Activated CD8-positive, alpha-beta memory T cell treated with anti-CD3 and anti-CD28 coated beads for 36 hours (primary cell): Measurements from ENCODE around the gene DPEP2NB. TPM values are rescaled to one million over a fixed set of nuclear protein-coding genes. Genes with fewer than 3 reads are reported as not detected.
"Not testable (repeated sequence)": the region's sequence is repeated elsewhere in the genome, so short reads cannot be mapped to it uniquely, and the experiment has no call there.

Experiments used
- CTCF ChIA-PET: fragments of 350-600 bp; sonication (Branson Sonifier 250); formaldehyde crosslinking; loops from one replicate; lab custom pipeline; 2021; ENCODE audit warnings: antibody characterized with exemption; lab: Charles Lee
- POLR2A ChIA-PET: fragments of 350-600 bp; sonication (Branson Sonifier 250); formaldehyde crosslinking; loops from one replicate; lab custom pipeline; 2021; ENCODE audit warnings: antibody characterized with exemption; lab: Charles Lee
- total RNA-seq, 2 experiments: library from RNA; stranded (reverse); gene quantifications; one replicate each; pipeline ENCODE4 v1.2.3, GENCODE V29; 2021

Gene DPEP2NB
- not detected for total RNA-seq

- CTCF ChIA-PET: interaction anchor here (0.6 to 2.8 kb wide), 3 partner anchors 10 to 25 kb away, joined by 3 to 9 read pairs (median 3); no protein-coding TSS in a partner anchor
- POLR2A ChIA-PET: no interaction called here
Observed at GRCh38 chr16:68015681-68016080, at the start of gene DPEP2NB. Gene DPEP2NB, minus strand, starts transcription at chr16:68015911. Its CDS starts 141 bp downstream, at chr16:68015770.

GRCh38 chr16:68064791-68065365, 49.2 kb upstream of the DPEP2NB start:
- ChIA-PET POLR2A (interaction anchor here (0.6 to 0.7 kb wide), 3 partner anchors 102 to 179 kb away, joined by 3 to 7 read pairs (median 5); no protein-coding TSS in a partner anchor), CTCF (interaction anchor here (0.6 to 2.9 kb wide), 12 partner anchors 9 to 1207 kb away, joined by 3 to 14 read pairs (median 4); partner anchors contain the start of genes C16orf86, DDX28 and DUS2)

DNA sequence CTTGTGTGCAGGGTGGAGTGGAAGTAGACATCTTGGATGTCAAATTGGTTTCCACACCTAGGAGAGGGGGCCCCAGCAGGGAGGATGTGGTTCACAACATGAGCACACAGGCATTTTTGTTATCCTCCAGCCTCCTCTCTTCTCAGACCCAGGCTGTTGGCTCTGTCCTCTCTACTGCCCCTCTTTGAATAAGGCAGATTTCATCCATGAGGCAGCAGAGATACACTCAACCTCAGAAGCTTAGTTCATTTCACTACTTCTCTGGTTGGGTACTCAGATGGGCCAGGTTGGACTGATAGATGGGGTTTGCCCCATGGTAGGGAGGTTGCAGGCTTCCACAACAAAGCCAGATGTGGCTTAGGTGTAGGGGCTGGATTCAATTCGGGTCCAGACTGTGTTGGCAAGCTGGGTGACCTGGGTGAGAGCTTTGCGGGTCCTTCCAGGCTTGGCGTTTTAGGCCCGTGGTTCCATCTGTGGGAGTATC, 47.2 kb upstream of the DPEP2NB start:
- CTCF ChIA-PET: interaction anchor here (0.5 to 2.9 kb wide), 9 partner anchors 8 to 179 kb away, joined by 3 to 14 read pairs (median 3); partner anchors contain the start of gene NRN1L

DNA sequence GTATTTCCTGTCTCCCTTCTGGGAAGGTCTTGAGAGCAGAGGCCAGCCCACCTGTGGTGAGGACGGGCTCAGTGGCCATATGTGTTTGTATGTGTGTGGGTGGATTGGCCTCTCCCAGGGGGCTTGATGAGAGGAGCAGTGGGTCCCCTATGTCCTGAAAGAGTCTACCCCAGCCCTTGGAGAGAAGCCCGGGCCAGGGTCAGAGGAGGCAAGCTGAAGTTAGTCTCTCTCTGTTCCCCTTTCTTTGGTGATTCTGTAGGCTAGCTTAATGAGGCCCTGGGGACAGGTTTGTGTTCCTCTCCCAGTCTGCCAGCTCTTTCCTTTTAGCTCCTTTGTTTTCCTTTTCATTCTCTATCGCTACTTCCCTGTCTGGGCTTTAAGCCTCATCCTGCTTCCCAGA, 45.7 kb upstream of the DPEP2NB start:
- ChIA-PET POLR2A (interaction anchor here (0.9 kb wide), 1 partner anchor 9 kb away, joined by 3 read pairs; no protein-coding TSS in a partner anchor), CTCF (interaction anchor here (1.2 to 1.6 kb wide), 3 partner anchors 21 to 176 kb away, joined by 3 to 4 read pairs (median 4); partner anchors contain the start of gene NFATC3)

More for the DNA sequence above, 47.2 kb upstream of the DPEP2NB start:
- POLR2A ChIA-PET: interaction anchor here (0.6 to 0.7 kb wide), 2 partner anchors 17 to 486 kb away, joined by 4 to 5 read pairs; no protein-coding TSS in a partner anchor

DNA sequence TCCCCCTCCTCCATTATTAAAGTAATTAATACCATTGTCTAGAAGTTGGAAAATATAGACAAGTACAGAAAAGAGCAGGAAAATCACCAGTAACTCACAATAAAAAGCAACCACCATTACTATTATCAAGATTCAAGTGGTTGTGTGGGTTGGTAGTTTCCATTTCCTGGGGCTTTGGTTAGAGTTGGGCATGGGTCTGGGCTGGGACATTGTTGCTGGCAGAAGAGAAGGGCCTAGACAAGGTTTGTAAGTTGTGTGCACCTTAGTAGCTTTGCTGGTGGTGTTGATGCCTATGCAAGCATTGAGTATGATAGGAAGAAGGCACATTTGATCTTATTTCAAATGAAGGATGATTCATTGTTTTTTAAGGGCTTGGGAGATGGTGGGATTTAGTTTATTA, 44.1 kb upstream of the DPEP2NB start:
- ChIA-PET POLR2A (no interaction called here), CTCF (no interaction called here)

DNA sequence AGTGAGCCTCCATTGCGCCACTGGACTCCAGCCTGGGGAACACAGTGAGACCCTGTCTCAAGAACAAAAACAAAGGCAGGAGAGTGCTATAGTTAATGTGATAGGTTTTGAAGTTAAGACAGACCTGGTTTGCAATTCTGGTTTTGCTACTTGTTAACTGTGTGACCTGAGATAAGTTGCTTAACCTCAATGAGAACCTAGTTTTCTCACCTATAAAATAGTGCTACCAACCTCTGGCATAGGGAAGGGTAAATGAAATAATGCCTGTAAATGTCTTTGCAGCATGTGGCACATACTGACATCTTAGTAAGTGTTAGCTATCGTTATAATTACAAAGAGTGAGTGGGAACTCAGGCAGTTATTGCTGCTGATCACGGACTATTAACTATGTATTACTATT, 39.7 kb upstream of the DPEP2NB start:
- CTCF ChIA-PET: no interaction called here
- POLR2A ChIA-PET: no interaction called here

GRCh38 chr16:68049449-68049848, 33.7 kb upstream of the DPEP2NB start:
- POLR2A ChIA-PET: no interaction called here
- CTCF ChIA-PET: no interaction called here

- CTCF ChIA-PET: interaction anchor here (1.3 kb wide), 1 partner anchor 231 kb away, joined by 3 read pairs; no protein-coding TSS in a partner anchor
- POLR2A ChIA-PET: no interaction called here
Observed at GRCh38 chr16:68047987-68048386, 32.3 kb upstream of the DPEP2NB start.

GRCh38 chr16:68046106-68046505, 30.4 kb upstream of the DPEP2NB start:
- ChIA-PET CTCF (interaction anchor here (0.7 to 1.0 kb wide), 2 partner anchors 17 to 156 kb away, joined by 3 read pairs; no protein-coding TSS in a partner anchor), POLR2A (no interaction called here)

- ChIA-PET CTCF (interaction anchor here (0.7 to 1.6 kb wide), 2 partner anchors 40 to 760 kb away, joined by 5 to 6 read pairs; no protein-coding TSS in a partner anchor), POLR2A (no interaction called here)
Observed at GRCh38 chr16:68041783-68042182, 26.1 kb upstream of the DPEP2NB start.

DNA sequence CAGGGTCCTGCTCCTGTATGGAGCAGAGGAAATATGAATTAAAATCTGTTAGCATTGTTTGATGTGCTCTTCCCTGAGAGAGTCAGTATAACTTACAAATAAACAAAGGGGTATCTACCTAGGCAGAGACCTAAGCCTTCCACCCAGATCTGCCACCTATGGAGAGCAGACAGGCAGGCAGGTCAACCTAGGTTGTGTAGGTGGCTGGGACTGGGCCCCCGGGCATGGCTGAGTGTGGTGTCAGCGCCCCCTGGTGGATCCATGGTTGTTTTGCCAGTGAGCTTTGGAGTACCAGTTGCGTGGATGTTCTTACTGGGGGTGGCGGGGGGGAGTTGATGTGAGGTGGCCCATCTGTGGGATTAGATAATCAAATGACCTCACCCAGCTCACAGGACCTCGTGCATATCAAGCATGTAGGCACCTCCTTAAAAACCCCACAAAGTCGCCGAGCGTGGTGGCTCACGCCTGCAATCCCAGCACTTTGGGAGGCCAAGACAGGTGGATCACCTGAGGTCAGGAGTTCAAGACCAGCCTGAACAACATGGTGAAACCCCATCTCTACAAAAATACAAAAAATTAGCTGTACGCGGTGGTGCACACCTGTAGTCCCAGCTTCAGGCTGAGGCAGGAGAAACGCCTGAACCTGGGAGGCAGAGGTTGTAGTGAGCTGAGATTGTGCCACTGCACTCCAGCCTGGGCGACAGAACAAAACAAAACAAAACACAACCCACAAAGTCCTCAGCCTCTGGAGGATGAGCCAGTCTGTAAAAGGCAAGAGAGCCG, 25.0 kb upstream of the DPEP2NB start:
- CTCF ChIA-PET: interaction anchor here (0.6 to 1.7 kb wide), 35 partner anchors 11 to 758 kb away, joined by 3 to 13 read pairs (median 4); partner anchors contain the start of genes DDX28, DPEP2NB, DUS2 and PSMB10
- POLR2A ChIA-PET: interaction anchor here (0.6 to 0.9 kb wide), 2 partner anchors 47 to 795 kb away, joined by 3 to 4 read pairs; no protein-coding TSS in a partner anchor

- POLR2A ChIA-PET: no interaction called here
- CTCF ChIA-PET: interaction anchor here (0.5 kb wide), 1 partner anchor 75 kb away, joined by 3 read pairs; no protein-coding TSS in a partner anchor
Observed at GRCh38 chr16:68037841-68038597, 22.3 kb upstream of the DPEP2NB start.

DNA sequence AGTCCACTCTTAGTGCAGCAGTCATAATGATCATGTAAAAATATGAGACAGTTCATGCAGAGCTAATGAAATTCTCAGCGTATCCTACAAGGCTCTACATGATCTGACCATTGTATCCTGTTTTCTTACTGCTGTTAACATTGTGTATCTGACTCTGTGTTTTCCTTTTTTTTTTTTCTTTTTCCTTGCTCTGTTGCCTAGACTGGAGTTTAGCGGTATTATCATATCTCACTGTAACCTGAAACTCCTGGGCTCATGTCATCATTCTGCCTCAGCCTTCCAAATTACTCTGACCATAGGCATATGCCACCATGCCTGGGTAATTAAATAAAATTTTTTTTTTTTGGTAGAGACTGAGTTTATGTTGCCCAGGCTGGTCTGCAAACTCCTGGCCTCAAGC, 19.5 kb upstream of the DPEP2NB start:
- CTCF ChIA-PET: no interaction called here

GRCh38 chr16:68033101-68033500, 17.4 kb upstream of the DPEP2NB start:
- ChIA-PET POLR2A (no interaction called here), CTCF (interaction anchor here (0.6 kb wide), 1 partner anchor 706 kb away, joined by 3 read pairs; the partner anchor contains the start of genes KCTD19 and LRRC36)

More for the DNA sequence above, 19.5 kb upstream of the DPEP2NB start:
- POLR2A ChIA-PET: no interaction called here

GRCh38 chr16:68031951-68032350, 16.2 kb upstream of the DPEP2NB start:
- POLR2A ChIA-PET: interaction anchor here (0.8 kb wide), 1 partner anchor 148 kb away, joined by 3 read pairs; no protein-coding TSS in a partner anchor
- CTCF ChIA-PET: no interaction called here

DNA sequence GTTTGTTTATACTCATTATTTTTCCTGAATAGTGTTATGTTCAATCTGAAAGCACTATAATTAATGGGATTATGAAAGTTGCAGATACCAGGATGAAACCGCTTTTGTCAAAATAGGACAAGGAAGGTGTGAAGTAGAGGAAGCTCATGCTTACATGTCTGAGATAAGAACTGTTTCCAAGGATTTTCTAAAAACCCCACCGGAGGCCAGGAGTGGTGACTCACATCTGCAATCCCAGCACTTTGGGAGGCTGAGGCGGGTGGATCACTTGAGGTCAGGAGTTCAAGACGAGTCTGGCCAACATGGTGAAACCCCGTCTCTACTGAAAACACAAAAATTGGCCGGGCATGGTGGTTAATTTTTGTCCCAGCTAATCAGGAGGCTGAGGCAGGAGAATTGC, 14.4 kb upstream of the DPEP2NB start:
- POLR2A ChIA-PET: not testable (repeated sequence)
- CTCF ChIA-PET: interaction anchor here (1.0 kb wide), 1 partner anchor 11 kb away, joined by 3 read pairs; no protein-coding TSS in a partner anchor

DNA sequence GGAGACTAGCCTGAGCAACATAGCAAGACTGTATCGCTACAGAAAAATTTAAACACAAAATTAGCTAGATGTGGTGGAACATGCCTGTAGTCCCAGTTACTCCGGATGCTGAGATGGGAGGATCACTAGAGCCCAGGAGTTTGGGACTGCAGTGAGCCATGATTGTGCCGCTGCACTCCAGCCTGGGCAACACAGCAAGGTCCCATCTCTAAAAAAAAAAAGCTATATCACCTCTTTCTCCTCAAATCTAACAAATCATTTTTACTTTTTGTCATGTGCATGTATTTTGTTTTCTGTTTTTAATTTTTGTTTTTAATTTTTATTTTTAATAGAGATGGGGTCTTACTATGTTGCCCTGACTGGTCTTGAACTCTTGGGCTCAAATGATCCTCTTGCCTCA, 13.3 kb upstream of the DPEP2NB start:
- ChIA-PET POLR2A (no interaction called here), CTCF (interaction anchor here (1.0 kb wide), 1 partner anchor 12 kb away, joined by 3 read pairs; no protein-coding TSS in a partner anchor)
